IPS DF 4.7 (cell line): Measurements from ENCODE around the gene KCNAB2.

Experiments used
- DNase-seq: peaks from one replicate; pipeline ENCODE4 v3.0.0-alpha.2; 2013; ENCODE audit warnings: low spot score; ENCODE audit errors: extremely low read depth

The KCNAB2 gene

GRCh38 chr1:6108476-6108875 lies 62.8 kb downstream of the KCNAB2 start:
- DNase-seq = no peak

DNA sequence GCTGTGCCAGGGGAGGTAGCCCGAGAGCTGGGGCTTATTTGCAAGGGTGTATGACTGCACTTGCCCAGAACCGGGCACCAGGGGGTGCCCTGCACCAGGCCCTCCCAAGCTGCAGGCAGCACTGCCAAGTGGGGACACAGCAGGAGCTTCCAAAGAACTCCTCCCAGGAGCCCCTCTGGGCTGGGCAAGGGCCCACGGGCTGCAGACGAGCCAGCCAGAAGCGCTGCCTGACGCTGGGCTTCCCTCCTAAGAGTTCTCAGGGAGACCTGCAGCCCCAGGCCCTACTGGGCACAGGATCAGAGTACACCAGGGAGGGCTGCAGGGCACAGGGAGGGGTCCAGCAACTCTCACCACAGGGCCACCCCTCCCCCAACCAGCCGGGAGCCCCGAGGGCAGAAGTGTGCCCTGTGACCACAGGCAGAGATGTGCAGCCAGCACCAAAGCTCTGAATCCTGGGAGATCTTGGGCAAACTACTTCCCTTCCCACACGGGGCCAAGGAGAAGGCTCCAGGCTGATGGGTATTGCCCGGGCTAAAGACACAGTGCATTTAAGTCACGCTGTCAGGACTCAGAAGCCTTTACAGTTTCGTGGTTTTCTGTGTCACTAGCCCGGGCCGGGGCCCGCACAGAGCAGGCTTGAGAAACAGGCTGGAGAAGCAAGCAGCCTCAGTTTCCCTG lies 63.4 kb downstream of the KCNAB2 start:
- peak; percentile 7 for DNase-seq

- DNase-seq = no peak
Measured at GRCh38 chr1:6109688-6110087, 64.0 kb downstream of the KCNAB2 start.

- no peak for DNase-seq
Measured at GRCh38 chr1:6110326-6110725, 64.6 kb downstream of the KCNAB2 start.

DNA sequence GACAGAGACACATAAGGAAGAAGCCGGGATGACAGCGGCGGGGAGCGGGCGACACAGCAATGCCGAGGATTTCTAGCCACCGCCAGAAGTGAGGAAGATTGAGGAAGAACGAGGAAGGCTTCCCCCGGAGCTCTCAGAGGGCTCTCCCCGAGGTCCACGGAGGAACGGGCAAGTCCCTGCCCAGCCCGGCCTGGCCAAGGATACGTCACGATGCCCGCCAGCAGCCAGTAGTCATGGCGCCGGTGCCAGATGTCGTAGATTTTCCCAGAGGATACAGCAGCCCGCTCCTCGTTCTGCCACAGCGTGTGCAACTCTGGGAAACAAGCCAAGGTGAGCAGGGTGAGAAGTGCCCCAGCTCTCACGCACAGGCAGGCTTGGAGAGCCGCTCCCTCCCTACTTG lies 65.9 kb downstream of the KCNAB2 start:
- DNase-seq = no peak

DNA sequence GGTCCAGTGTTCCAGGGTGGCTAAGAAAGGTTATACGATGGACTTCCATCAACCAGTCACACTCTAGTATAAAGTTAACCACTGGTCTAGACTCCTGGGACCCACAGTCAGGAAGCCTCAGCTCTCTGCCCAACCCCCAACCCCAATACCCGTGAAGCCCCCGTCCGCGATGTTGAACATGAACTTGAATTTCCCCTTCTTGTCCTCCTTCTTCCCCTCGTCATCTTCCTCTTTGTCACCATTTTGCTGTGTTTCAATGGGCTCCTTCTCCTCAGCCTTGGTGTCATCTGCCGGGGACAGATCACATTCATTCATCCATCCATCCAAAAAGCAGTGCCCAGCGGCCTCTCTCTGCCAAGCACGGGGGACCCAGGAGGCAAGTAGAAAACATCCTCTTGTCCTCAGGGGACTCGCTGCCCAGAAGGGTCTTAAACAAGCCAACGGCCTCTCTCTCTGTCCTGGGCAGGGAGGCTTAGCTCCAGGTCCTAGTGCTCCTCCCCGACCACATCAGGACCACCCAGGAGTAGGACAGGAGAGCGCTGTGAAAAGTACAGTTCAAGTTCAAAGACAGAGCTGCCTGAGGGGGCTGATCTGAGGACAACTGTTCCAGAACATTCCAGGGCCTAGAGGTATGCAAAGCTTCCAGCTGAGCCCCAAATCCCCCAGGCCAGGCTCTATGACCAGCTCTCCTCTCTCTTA lies 66.5 kb downstream of the KCNAB2 start:
- DNase-seq = no peak

DNA sequence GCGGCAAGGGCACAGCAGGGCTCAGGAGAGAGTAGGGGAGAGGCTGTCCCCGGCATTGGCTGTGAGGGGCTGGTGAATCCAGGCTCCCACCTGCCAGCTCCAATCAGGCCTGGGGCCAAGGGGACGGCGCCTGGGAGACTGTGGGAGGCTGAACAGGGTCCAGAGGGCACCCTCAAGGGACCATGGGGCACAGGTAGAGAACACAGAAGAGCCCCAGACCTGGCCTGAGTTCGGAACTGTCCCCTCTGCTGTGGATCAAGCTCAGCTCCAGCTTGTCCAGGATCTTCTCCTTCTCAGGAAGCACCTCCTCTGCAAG lies 67.0 kb downstream of the KCNAB2 start:
- no peak for DNase-seq

DNA sequence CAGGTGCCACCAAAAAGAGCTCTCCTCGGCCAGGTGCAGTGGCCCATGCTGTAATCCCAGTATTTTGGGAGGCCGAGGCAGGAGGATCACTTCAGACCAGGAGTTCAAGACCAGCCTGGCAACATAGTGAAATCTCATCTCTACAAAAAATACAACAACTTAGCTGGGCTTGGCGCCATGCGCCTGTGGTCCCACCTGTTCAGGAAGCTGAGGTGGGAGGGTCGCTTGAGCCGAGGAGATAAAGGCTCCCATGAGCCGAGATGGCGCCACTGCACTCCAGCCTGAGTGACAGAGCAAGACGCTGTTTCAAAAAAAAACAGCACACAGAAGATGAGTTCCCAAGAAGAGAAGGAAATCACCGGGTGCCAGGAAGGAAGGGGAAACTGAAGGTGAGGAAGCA lies 67.4 kb downstream of the KCNAB2 start:
- DNase-seq = no peak

- DNase-seq = no peak
Measured at GRCh38 chr1:6113745-6114144, 68.1 kb downstream of the KCNAB2 start.

DNA sequence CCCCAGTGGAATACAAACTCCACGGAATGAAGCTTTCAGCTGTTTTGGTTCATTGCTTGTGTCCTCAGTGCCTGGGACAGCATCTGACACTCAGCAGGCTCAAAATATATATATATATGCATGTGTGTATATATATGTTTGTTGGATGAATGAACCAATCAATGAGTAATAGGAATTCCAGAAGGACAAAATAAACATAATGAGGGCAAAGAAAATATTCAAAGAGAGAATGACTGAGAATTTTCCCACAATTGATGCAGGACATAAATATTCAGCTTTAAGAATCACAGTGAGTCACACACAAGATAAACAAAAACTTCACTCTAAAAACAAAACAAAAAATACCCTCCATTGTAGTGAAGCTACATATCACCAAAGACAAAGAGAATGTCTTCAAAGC lies 70.4 kb downstream of the KCNAB2 start:
- DNase-seq = no peak

GRCh38 chr1:6117064-6117463 lies 71.4 kb downstream of the KCNAB2 start:
- no peak for DNase-seq

DNA sequence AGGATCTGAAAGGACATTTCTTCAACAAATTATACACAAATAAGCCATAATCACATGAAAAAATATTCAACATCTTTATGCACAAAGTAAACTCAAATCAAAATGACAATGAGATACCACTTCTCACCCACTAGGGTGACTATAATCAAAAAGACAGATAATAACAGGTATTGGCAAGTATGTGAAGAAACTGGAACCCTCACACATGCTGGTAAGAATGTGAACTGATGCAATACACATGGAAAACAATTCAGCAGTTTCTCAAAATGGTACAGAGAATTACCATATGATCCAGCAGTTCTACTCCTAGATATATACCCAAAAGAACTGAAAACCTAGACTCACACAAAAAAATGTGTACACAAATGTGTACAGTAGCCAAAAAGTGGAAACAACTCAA lies 71.9 kb downstream of the KCNAB2 start:
- no peak for DNase-seq

DNA sequence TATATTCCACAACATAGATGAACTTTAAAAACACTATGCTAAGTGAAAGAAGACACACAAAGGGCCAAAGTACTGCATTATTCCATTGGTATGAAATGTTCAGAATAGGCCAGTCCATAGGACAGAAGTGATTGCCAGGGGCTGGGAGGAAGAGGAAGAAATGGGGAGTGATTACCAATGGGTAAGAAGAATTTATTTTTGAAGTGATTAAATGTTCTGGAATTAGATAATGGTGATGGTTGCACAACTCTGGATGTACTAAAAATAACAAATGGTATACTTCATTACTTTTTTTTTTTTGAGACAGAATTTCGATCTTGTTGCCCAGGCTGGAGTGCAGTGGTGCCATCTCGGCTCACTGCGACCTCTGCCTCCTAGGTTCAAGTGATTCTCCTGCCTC lies 72.7 kb downstream of the KCNAB2 start:
- no peak for DNase-seq

DNA sequence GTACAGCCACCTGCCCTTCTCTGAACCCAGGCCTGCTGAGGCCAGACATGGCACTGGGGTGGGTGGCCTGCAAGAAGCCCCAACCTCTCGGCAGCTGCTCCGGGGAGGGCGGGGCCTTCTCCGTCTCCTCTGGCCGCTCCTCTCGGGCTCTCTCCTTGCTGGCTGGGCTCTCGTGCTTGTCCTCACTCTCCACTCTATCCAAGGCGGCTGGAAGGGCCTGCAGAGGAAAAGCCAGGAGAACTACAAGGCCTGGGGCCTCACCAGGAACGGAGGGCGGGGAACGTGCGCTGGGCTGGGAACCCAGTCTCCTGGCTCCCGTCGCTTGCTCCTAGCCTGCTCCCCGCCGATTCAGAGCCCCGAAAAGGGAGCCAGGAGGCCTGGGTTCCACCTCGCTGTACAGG lies 75.3 kb downstream of the KCNAB2 start:
- DNase-seq = no peak

DNA sequence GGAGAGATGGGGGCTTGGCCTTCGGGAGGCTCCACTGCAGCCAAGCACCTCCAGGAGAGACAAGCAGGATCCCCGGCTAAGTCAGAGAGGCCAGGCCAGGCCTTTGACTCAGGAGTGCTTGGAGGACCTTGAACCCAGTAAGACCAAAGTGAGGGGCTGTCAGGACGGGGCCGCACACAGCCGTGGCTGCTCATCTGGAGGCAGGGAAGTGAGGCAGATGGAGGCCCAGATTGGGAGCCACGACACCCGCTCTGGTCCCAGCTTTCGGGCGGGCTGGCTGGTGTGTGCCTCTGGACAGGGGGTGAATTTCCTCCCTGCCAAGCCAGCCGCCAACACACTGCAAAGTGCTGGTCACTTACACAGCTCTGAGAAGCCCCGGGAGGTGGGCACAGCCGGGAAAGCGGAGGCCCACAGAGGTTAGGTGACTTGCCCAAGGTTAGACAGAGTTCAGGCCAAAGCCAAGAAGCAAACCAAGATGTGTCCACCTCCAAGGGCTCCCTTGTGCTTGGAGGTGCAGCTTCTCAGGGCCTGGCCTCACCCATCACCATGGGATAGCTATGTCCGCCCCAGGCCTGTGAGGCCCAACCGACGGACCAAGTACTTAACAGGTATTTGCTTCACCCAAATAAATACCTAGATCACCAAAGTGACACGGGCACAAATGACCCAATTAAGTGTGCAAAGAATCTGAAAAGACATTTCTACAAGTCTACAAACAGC lies 76.1 kb downstream of the KCNAB2 start:
- no peak for DNase-seq

DNA sequence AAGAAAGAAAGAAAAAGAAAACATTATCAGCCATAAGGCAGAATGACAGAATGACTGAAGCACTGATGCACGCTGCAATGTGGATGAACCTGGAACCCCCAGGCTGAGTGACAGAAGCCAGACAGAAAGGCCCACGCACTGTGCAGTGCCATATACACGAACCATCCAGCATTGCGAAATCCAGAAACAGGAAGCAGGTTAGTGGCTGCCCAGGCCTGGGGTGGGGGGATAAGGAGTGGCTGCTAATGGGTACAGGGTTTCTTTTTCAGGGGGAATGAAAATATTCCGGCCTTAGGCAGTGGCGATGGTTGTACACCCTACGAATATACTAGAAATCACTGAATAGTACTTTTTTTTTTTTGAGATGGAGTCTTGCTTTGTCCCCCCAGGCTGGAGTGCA lies 77.4 kb downstream of the KCNAB2 start:
- DNase-seq = no peak

GRCh38 chr1:6123816-6124215 lies 78.1 kb downstream of the KCNAB2 start:
- no peak for DNase-seq

GRCh38 chr1:6124341-6124740 lies 78.7 kb downstream of the KCNAB2 start:
- DNase-seq = no peak

DNA sequence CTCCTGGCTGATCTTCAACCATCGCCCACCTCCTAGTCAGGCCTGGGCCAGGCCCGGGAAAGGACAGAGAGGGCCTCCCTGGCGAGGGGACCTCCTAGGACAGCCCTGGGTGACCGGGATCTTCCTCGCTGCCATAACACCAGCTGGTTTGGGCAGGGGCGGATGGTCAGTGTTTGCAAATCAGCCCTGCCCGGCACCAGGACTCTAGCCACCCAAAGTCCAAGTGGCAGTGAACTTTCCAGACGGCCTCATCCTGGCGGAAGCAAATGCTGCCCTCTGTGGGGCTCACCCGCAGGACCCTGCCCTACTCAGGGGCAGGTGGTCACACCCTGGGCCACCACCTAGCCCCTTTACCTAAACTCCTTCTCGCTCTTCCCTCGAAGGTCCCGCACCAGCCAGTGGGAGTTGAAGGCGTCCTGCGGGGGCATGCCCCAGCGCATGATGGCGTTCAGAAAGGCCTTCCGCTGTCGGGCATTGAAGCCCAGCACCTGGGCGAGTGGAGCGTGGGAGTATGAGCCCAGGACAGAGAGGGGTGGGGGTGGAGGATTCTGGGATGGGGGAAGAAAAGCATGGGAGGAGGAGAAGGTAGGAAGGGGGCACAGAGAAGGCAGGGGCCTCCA lies 79.2 kb downstream of the KCNAB2 start:
- DNase-seq = no peak

DNA sequence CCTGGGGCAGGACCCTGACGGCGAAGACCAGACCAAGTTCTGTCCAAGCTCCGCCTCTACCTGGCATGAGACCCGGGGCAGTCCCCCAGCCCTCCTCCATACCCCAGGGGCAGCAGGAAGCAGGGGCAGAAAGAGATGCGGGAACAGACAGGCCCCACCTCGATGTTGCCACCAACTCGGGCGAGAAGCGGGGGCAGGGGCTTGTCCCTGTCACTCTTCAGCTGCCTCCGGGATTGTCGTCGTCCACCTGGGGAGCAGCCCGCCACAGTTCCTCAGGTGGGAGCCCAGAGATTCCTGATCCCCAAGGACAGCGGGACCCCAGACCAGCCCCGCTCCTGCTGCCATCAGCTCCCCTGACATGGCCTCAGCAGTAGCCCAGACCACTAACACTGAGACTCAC lies 79.7 kb downstream of the KCNAB2 start:
- no peak for DNase-seq

DNA sequence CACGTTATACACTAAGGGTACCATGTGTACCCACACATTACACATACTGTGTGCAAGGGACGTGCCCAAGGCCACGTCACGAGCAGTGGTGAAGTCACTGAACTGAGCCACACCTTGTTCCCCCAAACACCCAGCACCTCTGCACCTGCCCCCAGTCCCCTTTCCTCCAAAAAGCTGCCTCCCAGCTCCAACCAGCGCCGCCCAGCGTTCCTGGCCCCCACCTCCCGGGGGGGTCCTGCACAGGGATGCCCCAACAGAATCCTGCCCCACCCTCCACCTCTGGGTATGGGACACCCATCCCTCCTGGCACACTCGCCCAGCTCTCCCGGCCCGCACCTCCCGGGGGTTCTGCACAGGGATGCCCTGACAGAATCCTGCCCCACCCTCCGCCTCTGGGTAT lies 80.3 kb downstream of the KCNAB2 start:
- DNase-seq = no peak

DNA sequence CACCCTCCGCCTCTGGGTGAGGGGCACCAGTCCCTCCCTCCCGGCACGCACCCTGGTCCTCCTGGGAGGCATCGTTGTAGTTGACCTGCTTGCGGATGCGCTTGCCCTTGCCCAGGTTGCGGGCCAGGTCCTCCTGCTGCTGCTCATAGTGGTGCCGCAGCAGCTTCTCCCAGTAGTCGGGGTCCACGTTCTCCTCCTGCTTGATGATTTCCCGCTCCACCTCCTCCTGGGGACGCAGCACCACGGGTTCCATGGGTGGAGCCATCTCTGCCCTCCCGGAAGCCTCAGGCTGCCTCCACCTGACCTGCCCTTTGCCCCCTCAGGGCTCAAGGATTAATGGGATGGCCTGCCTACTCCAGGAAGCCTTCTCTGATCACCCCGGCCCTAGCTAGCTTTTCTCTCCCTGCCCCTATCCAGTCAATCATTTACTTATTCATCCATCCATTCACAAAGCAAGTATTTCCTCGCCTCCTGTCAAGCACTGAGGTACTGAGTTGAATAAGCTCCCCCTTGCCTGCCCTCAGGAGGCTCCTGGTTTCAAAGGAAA lies 80.9 kb downstream of the KCNAB2 start:
- no peak for DNase-seq
